Hematopoietic multipotent progenitor cell treated with erythropoietin and hydrocortisone succinate and interleukin-3 and kit ligand, for 6 days (in vitro differentiated cells): Measurements from ENCODE around the gene NSMF.
"Not testable (repeated sequence)": the region's sequence is repeated elsewhere in the genome, so short reads cannot be mapped to it uniquely, and the experiment has no call there.

Experiments
- DNase-seq: peaks from one replicate; pipeline ENCODE4 v3.0.0-alpha.2; 2015

NSMF gene

DNA sequence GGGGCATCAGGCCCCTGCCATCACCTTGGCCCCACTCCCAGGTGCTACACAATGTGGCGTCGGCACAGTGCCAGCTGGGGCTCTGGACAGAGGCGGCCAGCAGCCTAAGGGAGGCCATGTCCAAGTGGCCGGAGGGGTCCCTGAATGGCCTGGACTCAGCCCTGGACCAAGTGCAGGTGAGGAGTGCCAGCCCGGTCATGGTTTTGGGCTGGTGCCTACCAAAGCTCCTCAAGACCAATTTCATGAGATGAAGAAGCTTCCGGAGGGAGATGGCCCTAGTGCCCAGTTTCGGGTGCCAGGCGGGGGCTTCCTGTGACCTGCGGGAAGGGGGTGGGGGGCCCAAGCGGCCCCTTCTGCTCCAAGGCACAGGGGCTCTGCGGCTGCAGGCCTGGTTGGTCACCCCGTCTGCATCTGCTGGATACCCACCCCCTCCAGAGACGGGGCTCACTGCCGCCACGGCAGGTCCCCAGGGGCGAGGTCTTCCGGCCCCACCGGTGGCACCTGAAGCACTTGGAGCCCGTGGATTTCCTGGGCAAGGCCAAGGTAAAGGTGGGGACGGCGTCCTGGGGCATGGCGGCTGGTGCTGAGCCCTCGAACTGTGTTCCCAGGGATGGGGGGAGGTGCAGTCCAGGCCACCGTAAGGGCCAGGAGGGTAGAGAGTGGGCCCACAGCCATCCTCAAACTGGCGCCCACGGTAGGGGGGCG, 30.1 kb downstream of the NSMF start:
- DNase-seq, result no peak

DNA sequence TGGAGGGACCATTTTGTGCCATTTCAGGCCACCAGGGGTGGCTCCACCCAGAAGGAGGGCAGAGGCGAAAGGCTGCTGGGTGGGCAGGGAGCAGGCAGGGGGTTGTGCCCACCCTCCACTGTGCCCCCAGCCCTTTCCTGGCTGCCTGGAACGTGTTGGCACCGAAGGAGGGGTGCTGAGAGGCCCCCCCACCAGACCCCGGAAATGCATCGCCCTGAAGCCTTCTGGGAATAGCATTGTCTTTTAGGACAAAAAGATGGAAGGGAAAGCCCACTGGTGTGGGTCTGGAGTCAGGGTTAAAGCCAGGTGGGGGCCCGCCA, 30.9 kb downstream of the NSMF start:
- DNase-seq, result no peak

DNA sequence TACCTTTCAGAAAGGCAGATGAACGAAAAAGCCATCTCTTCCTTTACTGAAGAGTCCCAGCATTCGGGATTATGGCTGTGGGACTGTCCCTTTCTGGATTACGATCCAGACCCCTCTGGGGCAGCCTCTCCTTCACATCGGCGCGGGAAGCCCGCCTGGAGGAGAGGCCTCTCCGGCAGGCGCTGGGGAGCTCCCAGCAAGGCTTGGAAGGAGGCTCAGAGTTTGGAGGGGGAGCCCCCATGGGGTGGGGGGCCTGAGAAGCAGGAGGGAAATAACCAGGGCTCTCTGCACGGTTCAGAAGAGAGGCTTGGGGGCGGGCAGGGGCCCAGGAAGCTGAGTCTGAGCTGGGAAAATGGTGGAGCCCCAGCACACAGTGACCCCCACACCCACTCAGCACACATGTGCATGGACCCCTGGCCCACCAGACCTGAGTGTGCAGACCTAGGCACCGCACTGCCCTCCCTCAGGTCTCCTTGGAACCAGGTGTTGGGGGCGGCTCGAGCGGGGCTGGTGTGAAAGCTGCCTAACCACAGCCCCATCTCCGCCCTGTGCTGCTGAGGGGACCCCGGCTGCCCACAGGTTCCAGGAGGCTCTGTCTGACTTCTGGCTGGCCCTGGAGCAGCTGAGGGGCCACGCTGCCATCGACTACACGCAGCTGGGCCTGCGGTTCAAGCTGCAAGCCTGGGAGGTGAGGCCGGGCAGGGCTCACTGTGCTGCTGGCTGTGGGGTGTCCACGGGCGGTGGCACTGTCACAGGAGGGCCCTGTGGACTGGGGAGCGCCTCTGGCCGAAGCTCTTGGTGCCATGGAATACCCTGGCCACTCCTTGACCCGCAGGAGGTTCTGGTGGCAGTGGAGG, 31.5 kb downstream of the NSMF start:
- no peak for DNase-seq

DNA sequence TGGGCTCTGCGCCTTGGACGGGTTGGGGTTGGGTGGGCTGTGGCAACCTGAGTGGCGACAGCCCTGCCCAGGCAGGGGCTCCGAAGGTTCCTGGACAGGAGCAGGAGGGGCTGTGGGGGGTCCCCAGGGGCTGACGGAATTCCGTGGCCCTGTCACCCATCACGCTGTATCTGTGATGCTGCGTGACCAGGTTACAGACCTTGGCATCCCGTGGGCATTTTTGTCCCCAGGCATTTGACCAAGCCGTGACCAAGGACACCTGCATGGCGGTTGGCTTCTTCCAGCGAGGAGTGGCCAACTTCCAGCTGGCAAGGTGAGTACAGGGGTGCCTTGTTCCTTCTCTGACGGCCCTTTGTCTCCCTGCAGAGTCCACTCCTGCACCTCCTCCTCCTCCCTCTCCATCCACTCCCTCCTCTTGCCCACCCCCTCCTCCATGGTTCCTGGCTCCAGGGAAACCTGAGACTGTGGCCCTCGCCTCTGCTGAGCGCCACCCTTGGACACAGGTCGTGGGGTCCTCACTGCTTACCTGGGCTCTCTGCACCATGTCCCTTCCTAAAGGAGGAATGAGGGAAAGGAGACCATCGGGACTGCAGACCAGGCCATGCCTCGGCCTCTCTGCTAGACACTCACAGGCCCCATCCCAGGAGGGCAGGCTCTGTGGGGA, 33.0 kb downstream of the NSMF start:
- DNase-seq, result no peak

DNA sequence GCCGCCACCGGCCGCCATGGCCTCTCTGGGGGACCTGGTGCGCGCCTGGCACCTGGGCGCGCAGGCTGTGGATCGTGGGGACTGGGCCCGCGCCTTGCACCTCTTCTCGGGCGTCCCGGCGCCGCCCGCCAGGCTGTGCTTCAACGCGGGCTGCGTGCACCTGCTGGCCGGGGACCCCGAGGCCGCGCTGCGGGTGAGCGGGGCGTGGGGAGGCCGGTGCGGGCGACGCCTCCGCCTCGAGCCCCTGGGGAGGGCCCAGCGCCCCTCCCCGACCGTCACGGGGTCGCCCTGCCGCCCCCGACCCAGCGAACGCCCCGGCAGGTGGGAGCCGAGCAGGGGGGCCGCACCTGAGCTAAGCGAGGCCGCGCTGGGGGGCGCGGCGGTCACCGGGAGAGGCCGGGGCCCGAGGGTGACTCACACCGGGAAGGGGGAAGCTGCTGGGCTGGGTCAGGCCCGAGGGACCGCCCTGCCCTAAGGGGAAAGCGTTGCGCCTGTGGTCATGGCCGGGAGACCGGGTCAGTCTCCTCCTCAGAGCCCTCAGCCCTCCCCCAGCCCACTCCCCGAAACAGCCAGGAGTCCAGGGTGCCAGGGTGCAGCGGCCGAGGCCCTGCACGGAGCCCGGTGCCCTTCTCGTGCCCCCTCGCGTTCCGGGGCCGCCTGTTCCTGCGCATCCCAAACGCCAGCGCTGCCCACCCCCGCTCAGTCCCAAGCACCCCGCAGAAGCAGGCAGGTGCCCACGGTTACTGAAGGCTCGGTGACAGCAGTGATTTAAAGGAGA, 35.4 kb downstream of the NSMF start:
- no peak for DNase-seq

GRCh38 chr9:137422604-137423513, 36.3 kb downstream of the NSMF start, which contains the start of the genes EXD3 and NOXA1:
TSS of gene EXD3 (minus strand) at chr9:137423162. CDS start at chr9:137395357, 27,805 bp downstream.
TSS of gene NOXA1 (plus strand) at chr9:137423393. CDS start at chr9:137423530, 137 bp downstream.
- DNase-seq, result peak; percentile 96

GRCh38 chr9:137421838-137422603, 37.1 kb downstream of the NSMF start:
- no peak for DNase-seq

GRCh38 chr9:137417161-137418021, 41.7 kb downstream of the NSMF start:
- DNase-seq, result no peak

- no peak for DNase-seq
Measured at GRCh38 chr9:137416563-137417151, 42.5 kb downstream of the NSMF start.

DNA sequence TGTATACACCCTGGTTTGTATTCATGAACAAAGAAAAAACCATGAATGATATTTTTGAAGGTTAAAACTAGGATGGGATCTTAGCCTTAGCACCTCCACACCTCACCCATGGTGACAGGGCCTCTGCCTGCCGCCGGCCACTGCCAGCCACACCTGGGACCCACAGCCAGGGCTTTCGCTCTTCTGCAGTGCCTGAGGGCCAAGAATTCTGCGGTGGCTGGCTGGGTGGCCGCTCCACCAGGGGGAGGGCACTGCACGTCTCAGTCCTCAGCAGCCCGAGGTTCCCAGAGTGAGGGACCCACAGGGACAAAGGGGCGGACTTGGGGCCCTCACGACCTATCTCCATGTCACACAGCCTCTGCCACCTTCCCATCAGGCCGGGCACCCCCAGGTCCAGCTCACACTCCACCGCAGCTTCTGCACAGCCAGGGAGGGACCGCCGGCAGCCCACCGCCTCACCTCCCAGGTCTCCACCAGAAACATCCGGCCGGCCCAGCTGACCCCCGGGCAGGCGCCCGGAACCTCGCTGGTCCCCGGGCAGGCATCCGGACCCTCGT, 43.0 kb downstream of the NSMF start:
- DNase-seq, result no peak

GRCh38 chr9:137415451-137415850, 43.7 kb downstream of the NSMF start:
- no peak for DNase-seq

DNA sequence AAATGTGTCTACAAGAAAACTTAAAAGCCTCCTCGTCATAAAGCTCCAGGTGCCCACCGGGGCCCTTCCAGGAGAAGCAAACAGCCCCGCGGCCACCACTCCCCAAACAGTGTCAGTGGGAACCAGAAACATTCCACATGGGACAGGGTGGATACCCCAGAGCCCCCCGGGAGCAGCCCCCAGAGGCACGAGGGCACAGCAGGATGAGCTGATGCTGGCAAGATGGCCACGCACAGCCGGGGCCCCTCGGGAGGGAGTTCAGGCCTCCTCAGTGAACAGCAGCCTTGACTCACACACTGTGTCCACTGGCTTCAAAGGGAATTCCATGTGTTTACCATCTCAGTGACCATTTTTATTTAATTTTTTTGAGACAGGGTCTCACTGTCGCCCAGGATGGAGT, 46.7 kb downstream of the NSMF start:
- DNase-seq, result no peak

DNA sequence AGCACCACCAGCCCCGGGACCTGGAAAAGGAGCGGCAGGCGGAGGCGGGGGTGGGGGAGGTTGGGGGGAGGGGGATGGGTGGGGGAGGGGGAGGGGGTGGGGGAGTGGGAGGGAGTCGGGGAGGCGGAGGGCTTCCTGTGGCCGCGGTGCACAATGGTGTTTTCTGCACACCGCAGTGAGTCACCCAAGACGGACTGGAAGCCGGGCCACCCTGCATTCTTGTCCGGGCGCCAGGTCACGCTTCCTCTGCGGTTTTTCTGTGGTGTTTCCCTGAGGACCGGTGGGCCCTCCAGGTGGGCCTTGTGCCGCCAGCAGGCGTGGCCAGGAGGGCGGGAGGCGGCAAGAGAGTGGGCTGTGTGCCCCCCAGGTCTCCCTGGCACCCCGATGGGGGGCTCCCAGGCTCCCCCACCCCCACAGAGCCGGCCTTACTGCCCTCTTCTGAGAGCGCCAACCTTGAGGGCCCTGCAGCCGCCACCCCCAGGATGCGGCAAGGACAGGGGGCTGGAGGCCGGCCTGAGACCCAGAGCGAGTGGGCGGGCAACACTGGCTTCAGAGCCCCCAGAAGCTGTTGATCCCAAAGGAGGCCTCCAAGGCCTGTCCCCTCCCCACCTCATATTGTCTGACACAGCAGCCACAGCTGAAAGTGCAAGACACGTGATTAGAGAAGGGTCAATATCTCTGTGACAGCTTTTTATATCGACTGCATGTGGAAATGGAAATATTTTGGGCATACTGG, 47.3 kb downstream of the NSMF start:
- peak; percentile 88 for DNase-seq

DNA sequence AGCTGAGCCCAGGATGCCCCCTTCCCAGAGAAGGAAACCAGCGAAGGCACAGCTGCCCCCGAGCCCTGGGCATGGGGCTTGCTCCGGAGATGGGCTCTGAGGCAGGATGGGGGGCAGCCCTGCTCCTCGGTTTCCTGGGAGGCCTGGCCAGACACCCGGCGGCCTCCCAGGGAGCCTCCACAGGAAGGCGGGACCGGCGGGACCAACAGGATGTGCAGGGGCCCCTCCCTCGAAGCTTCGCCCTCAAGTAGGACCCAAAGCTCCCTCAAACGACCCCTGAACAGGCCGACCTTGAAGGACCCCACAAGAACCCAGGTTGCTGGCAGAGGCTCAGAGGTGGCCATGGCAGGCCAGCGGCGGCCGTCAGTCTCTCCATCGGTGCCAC, 47.9 kb downstream of the NSMF start:
- no peak for DNase-seq

DNA sequence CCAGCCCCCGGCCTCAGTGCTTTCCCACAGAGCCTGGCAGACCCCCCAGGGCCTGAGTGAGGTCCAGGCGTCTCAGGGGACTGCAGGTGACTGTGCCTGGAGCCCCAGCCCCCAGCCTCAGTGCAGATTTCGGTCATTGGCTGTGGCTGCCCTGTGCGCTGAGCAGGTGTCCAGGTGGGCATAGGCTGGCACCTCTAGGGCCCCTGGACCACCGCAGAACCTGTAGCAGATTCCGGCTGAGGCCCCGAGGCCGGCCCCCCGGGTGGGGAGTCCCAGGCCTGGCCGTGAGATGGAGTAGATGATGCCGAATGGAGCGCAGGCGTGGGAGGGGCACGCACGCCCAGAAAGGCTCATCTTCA, 48.3 kb downstream of the NSMF start:
- DNase-seq, result no peak

- not testable (repeated sequence) for DNase-seq
Measured at GRCh38 chr9:137410236-137410890, 48.8 kb downstream of the NSMF start.

DNA sequence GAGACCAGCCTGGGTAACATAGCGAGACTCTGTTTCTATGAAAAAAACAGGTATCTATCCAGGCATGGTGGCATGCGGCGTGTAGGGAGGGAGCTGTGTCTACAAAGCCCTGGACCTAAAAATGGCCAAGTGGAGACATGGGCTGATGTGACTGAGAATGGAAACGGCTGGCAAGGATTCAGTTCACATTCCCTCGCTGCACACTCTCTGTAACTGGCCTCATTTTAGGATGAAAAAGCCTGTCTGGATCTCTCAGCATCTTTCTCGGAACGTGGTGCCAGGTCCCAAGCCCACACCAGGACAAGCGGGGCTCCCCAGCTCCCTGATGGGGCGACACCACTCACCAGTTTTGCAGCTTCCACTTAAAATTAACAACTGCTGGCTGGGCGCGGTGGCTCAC, 49.6 kb downstream of the NSMF start:
- DNase-seq, result no peak
